OCI-LY3 (cell line): ENCODE results near the gene FADS1.

Experiments
- H2AFZ ChIP-seq: fragments of 200-600, 300-600 bp; shearing (Covaris generic); 2 replicates; pipeline ENCODE4 v1.6.0; 2014; ENCODE audit warnings: antibody characterized with exemption, low read depth, low read length
- H3K27ac ChIP-seq: fragments of 200-600, 300-600 bp; sonication (generic); 2 replicates; pipeline ENCODE4 v1.5.1; 2014; ENCODE audit warnings: mild to moderate bottlenecking, low read length, moderate library complexity, mixed read lengths
- H3K27me3 ChIP-seq: fragments of 200-600, 300-600 bp; sonication (generic); 2 replicates; pipeline ENCODE4 v1.6.1; 2014; ENCODE audit warnings: low read depth, low read length, mixed read lengths
- H3K36me3 ChIP-seq: fragments of 200-600, 300-600 bp; sonication (generic); replicated peaks from 2 replicates; pipeline ENCODE3; 2014; ENCODE audit warnings: low read depth, low read length, mixed read lengths
- H3K4me1 ChIP-seq: fragments of 300-600, 200-600 bp; sonication (generic); 2 replicates; pipeline ENCODE4 v1.6.1; 2014; ENCODE audit warnings: low read length, mixed read lengths
- H3K4me2 ChIP-seq: fragments of 200-600, 300-600 bp; sonication (generic); 2 replicates; pipeline ENCODE4 v1.6.1; 2014; ENCODE audit warnings: low read length, mixed read lengths
- H3K4me3 ChIP-seq: fragments of 300-600, 200-600 bp; sonication (generic); 2 replicates; pipeline ENCODE4 v1.5.1; 2014; ENCODE audit warnings: antibody characterized with exemption, mild to moderate bottlenecking, low read length, moderate library complexity
- H3K79me2 ChIP-seq: fragments of 300-600, 200-600 bp; shearing (Covaris generic); 2 replicates; pipeline ENCODE4 v1.6.1; 2014; ENCODE audit warnings: mild to moderate bottlenecking, low read length, mixed read lengths
- H3K9ac ChIP-seq: fragments of 300-600, 200-600 bp; shearing (Covaris generic); 2 replicates; pipeline ENCODE4 v1.6.0; 2014; ENCODE audit warnings: mild to moderate bottlenecking, low read length, moderate library complexity
- H3K9me3 ChIP-seq: fragments of 200-600, 300-600 bp; shearing (Covaris generic); 2 replicates; pipeline ENCODE4 v1.6.1; 2014; ENCODE audit warnings: low read length, mixed read lengths; ENCODE audit not compliant: insufficient read depth
- H4K20me1 ChIP-seq: fragments of 200-600, 300-600 bp; sonication (generic); 2 replicates; pipeline ENCODE4 v1.6.1; 2016; ENCODE audit warnings: low read length, mixed read lengths; ENCODE audit not compliant: insufficient read depth
- EZH2phosphoT487 ChIP-seq: fragments of 200-600 bp; shearing (Covaris generic); IDR thresholded peaks from 2 replicates; pipeline ENCODE4 v1.6.1; 2018; ENCODE audit warnings: antibody characterized with exemption, mixed run types, low read depth
- TF ChIP-seq, protein P1 (sequence below): fragments of 200-600, 300-600 bp; sonication (generic); IDR thresholded peaks from 2 replicates; pipeline ENCODE4 v1.5.1; 2014; ENCODE audit warnings: antibody characterized with exemption, low read length, low read depth

The FADS1 gene

DNA sequence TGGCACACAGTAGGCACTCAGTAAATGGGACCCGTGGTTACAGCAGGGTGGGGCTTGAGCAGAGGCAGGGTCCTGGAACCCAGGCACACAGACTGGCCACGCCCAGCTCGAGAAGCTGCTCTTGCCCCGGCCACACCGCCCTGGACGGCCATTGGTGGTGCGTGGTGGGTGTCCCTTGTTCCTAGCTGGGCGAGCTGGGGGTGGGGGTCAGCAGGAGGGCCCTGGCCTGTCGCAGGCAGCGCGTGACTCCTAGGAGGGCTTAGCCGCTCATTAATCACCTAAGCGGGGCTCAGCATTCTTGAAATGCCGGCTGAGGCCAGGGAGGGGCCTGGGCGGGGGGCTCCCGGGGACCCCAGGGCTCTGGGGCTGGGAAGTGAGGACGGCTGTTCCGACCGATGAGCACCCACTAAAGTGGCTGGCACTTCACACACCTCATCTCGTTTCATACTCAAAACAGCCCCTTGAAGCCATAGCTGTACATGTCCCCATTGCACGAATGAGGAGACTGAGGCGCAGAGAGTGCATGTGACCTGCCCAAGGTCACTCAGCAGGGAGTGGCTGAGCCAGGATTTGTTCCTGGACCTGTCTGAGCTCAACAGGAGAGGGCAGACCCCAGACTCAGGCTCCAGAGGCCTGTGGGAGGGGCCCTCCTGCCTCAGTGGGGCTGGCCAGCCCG is 52.7 kb downstream of the FADS1 start:
- Histone ChIP-seq H3K27me3 (peaks cover 3% of the 10 kb centered on the region; the same call in 1 of the 2 replicates), H3K9me3 (no peaks in the 10 kb centered on the region), H3K4me1 (no peaks in the 10 kb centered on the region; the same call in 1 of the 2 replicates), H3K79me2 (no peaks in the 10 kb centered on the region), H3K9ac (no peak overlapping the region), H3K4me3 (no peak overlapping the region), H3K27ac (no peak overlapping the region), H3K36me3 (no peaks in the 10 kb centered on the region), H3K4me2 (no peak overlapping the region), H2AFZ (no peak overlapping the region), H4K20me1 (no peaks in the 10 kb centered on the region)
- TF ChIP-seq EZH2phosphoT487, result no peak
- TF ChIP-seq, protein P1, sequence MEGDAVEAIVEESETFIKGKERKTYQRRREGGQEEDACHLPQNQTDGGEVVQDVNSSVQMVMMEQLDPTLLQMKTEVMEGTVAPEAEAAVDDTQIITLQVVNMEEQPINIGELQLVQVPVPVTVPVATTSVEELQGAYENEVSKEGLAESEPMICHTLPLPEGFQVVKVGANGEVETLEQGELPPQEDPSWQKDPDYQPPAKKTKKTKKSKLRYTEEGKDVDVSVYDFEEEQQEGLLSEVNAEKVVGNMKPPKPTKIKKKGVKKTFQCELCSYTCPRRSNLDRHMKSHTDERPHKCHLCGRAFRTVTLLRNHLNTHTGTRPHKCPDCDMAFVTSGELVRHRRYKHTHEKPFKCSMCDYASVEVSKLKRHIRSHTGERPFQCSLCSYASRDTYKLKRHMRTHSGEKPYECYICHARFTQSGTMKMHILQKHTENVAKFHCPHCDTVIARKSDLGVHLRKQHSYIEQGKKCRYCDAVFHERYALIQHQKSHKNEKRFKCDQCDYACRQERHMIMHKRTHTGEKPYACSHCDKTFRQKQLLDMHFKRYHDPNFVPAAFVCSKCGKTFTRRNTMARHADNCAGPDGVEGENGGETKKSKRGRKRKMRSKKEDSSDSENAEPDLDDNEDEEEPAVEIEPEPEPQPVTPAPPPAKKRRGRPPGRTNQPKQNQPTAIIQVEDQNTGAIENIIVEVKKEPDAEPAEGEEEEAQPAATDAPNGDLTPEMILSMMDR, result no peak

DNA sequence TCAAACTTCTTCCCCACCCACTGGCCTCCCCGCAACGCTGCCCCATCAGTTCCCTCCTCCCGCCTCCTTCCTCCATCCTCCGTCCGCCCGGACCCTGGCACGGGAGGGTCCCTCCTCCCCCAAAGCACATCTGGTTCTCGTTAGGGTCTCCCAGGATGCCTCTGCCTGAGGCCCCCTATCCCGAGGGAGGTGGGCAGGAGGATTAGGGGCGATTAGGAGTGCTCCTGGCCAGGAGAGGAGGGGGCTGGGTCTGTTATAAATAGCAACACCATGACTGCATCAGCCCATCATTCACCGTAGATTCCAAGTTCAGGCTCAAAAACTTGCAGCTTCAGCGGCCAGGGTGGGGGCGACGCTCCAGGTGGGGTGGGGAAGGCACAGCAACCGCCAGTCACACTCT is 54.0 kb downstream of the FADS1 start:
- no peak overlapping the region for H3K27ac ChIP-seq
- no peaks in the 10 kb centered on the region for H3K79me2 ChIP-seq

DNA sequence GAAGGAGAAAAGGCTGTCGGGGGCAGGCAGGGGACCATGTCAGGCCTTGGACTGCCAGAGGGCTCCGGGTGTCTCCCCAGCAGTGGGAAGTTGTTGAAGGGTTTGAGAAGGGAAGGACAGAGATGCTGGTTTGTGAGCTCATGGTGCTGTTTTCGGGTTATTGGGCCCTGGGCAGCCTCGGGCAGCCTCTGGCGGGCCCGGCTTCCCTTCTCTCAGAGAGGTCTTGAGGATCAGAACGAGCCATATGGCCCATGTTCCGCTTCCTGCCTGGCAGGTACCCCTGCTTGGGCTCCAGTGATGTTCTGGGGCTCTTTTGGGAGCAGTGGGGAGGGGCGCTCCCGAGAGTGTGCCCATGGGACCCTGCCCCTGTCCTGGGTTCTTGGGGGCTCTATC is 54.6 kb downstream of the FADS1 start:
- Histone ChIP-seq H3K4me1 (no peaks in the 10 kb centered on the region), H3K4me2 (no peak overlapping the region), H3K9me3 (no peaks in the 10 kb centered on the region), H3K27me3 (peaks cover 3% of the 10 kb centered on the region; the same call in 1 of the 2 replicates), H2AFZ (no peak overlapping the region), H3K79me2 (no peaks in the 10 kb centered on the region), H3K9ac (no peak overlapping the region), H3K27ac (no peak overlapping the region), H3K4me3 (no peak overlapping the region), H3K36me3 (no peaks in the 10 kb centered on the region), H4K20me1 (no peaks in the 10 kb centered on the region)
- TF ChIP-seq, protein P1, result no peak
- no peak for TF ChIP-seq EZH2phosphoT487

More for the DNA sequence above, 54.0 kb downstream of the FADS1 start:
- Histone ChIP-seq H3K9me3 (no peaks in the 10 kb centered on the region), H3K4me2 (no peak overlapping the region), H3K36me3 (no peaks in the 10 kb centered on the region), H2AFZ (no peak overlapping the region), H3K4me1 (no peaks in the 10 kb centered on the region), H3K9ac (no peak overlapping the region), H3K4me3 (no peak overlapping the region), H4K20me1 (no peaks in the 10 kb centered on the region), H3K27me3 (peaks cover 3% of the 10 kb centered on the region; the same call in 1 of the 2 replicates)
- no peak for TF ChIP-seq EZH2phosphoT487

DNA sequence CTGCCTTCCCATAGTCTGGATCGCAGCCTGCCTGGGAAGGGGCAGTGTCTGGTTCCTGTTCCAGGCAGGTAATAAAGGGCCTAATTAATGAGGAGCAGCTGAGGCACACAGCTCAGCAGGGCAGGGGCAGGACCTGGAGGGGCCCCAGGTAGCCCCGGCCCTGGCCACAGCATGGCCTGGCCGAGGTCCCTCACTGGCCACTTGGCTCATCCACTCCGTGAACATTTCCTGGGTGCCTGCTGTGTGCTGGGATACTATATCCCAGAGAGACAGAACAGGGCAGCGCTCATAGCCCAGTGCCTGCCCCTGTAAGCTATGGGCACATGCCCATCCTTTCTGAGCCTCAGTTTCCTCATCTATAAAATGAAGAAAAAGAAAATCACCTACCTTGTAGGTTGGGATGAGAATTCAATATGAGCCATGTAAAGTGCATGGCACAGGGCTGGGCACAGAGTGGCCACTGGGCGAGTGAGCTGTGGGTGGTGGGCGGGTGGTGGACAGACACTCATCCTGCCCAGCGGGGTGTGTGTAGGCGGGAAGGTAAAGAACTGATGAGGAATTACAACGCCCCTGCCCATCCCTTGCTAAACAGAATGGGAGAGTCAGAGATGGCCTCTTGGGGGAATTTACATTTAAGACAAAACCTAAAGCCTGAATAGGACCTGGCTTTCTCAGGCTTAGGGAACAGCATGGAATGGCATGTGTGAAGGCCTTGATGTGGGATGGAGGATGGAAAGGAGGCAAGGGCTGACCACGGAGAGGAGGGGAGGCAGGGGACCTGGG is 55.2 kb downstream of the FADS1 start:
- H3K9ac ChIP-seq, result no peak overlapping the region
- no peak overlapping the region for H3K4me2 ChIP-seq
- H2AFZ ChIP-seq, result no peak overlapping the region
- no peak overlapping the region for H3K27ac ChIP-seq
- no peak for TF ChIP-seq EZH2phosphoT487
- TF ChIP-seq, protein P1, result no peak
- no peaks in the 10 kb centered on the region for H3K36me3 ChIP-seq
- peaks cover 3% of the 10 kb centered on the region; the same call in 1 of the 2 replicates for H3K27me3 ChIP-seq
- no peaks in the 10 kb centered on the region for H3K79me2 ChIP-seq
- no peak overlapping the region for H3K4me3 ChIP-seq
- H4K20me1 ChIP-seq, result no peaks in the 10 kb centered on the region
- no peaks in the 10 kb centered on the region for H3K9me3 ChIP-seq
- no peaks in the 10 kb centered on the region for H3K4me1 ChIP-seq
